HepG2 (cell line): Measurements from ENCODE around the gene ETDC. TPM values are rescaled to one million over a fixed set of nuclear protein-coding genes. Genes with fewer than 3 reads are reported as not detected.

ENCODE experiments used
- ATAC-seq: fragments of 200-7000 bp; cut with Tn5 transposase; 3 replicates; pipeline ENCODE4 v1.9.1; 2020; ENCODE audit warnings: mild to moderate bottlenecking, moderate library complexity
- BruUV-seq: library from RNA; stranded (reverse); fragments of 400-500 nt; replicated peaks from 2 replicates; lab custom pipeline; 2021; lab: Mats Ljungman, UMichigan
- CTCF ChIA-PET: fragments of 300-600 bp; formaldehyde crosslinking; extraction: SDS; loops from one replicate; lab custom pipeline; 2021; ENCODE audit warnings: low total read pairs, inconsistent platforms, low intra/inter-chr PET ratio; lab: Yijun Ruan, JAX
- POLR2A ChIA-PET: fragments of 350-600 bp; sonication (Branson Sonifier 250); formaldehyde crosslinking; loops from one replicate; lab custom pipeline; 2020; ENCODE audit warnings: antibody characterized with exemption, inconsistent platforms; lab: Yijun Ruan, JAX
- DNase-seq: peaks from one replicate; pipeline ENCODE4 v3.0.0-alpha.2; 2015; ENCODE audit warnings: low spot score
- FAIRE-seq: peaks from 3 replicates; lab custom pipeline; 2011; peaks lifted over from hg19 to GRCh38; lab: Jason Lieb, UNC
- H2AFZ ChIP-seq: one replicate; pipeline ENCODE4 v1.6.1; 2011; ENCODE audit warnings: low read length, inconsistent platforms
- H3K27ac ChIP-seq: fragments of 300-600 bp; 3 replicates; pipeline ENCODE4 v1.8.0; 2011; ENCODE audit warnings: mixed run types, mild to moderate bottlenecking, mixed read lengths, low read length, inconsistent platforms; ENCODE audit not compliant: insufficient read depth; ENCODE audit errors: extremely low read length
- H3K27me3 ChIP-seq, 2 experiments: fragments of 200-600 bp in 1 of 2; 2 replicates in 1 of 2; 3 replicates in 1 of 2; pipeline versions ENCODE4 v1.6.0 to v1.8.0; 2011; ENCODE audit warnings: low read length in 2 of 2, mild to moderate bottlenecking in 2 of 2, moderate library complexity in 2 of 2, inconsistent platforms in 1 of 2; ENCODE audit not compliant: insufficient read depth in 2 of 2, control insufficient read depth in 1 of 2
- H3K36me3 ChIP-seq, 2 experiments: fragments of 200-600 bp in 1 of 2; replicated peaks in 1 of 2; 2 replicates in 1 of 2; 3 replicates in 1 of 2; pipeline versions ENCODE4 v1.5.1 to v1.8.0; 2011; ENCODE audit warnings: low read length in 2 of 2, inconsistent platforms in 1 of 2; ENCODE audit not compliant: insufficient read depth in 2 of 2, control insufficient read depth in 1 of 2
- H3K4me1 ChIP-seq: 2 replicates; pipeline ENCODE4 v1.5.1; 2012; ENCODE audit warnings: low read length, inconsistent platforms; ENCODE audit not compliant: insufficient read depth
- H3K4me2 ChIP-seq: 2 replicates; pipeline ENCODE4 v1.6.0; 2011; ENCODE audit warnings: low read depth, low read length, inconsistent platforms
- H3K4me3 ChIP-seq, 3 experiments: fragments of 200-600 bp in 1 of 3; sonication (generic), shearing (Covaris generic) in 1 of 3; replicated peaks in 1 of 3; 2 replicates each; pipeline ENCODE4 v1.5.1; 2011 to 2016; ENCODE audit warnings: low read length in 3 of 3, inconsistent platforms in 2 of 3, low read depth in 2 of 3, mild to moderate bottlenecking in 2 of 3, control low read depth in 1 of 3, mixed read lengths in 1 of 3; ENCODE audit not compliant: insufficient read depth in 1 of 3
- H3K79me2 ChIP-seq: one replicate; pipeline ENCODE4 v1.6.1; 2011; ENCODE audit warnings: low read length, inconsistent platforms; ENCODE audit not compliant: insufficient read depth
- H3K9ac ChIP-seq: 2 replicates; pipeline ENCODE4 v1.6.0; 2011; ENCODE audit warnings: mild to moderate bottlenecking, low read depth, low read length, inconsistent platforms; ENCODE audit not compliant: insufficient read depth
- H3K9me3 ChIP-seq: 2 replicates; pipeline ENCODE4 v1.5.1; 2012; ENCODE audit warnings: mild to moderate bottlenecking, low read length
- H4K20me1 ChIP-seq: 2 replicates; pipeline ENCODE4 v1.6.0; 2011; ENCODE audit warnings: inconsistent platforms, mild to moderate bottlenecking, low read length, moderate library complexity; ENCODE audit not compliant: insufficient read depth
- CEBPB ChIP-seq: IDR thresholded peaks from 2 replicates; pipeline ENCODE4 v1.6.1; 2011; ENCODE audit warnings: low read depth, low read length, improper control_type of control experiment, borderline replicate concordance
- DMAP1 ChIP-seq: IDR thresholded peaks from 2 replicates; pipeline ENCODE4 v1.6.1; 2016
- HOXA9 ChIP-seq: sonication (generic); formaldehyde crosslinking; IDR thresholded peaks from 2 replicates; pipeline ENCODE4 v1.8.1; 2022; ENCODE audit warnings: missing genetic modification reagents, mild to moderate bottlenecking, moderate library complexity, borderline replicate concordance
- MEIS1 ChIP-seq: sonication (generic); formaldehyde crosslinking; IDR thresholded peaks from 2 replicates; pipeline ENCODE4 v1.9.0; 2021; ENCODE audit warnings: mild to moderate bottlenecking, missing genetic modification reagents, moderate library complexity, borderline replicate concordance
- ZHX1 ChIP-seq: sonication (generic); formaldehyde crosslinking; IDR thresholded peaks from 2 replicates; pipeline ENCODE4 v1.8.1; 2022; ENCODE audit warnings: low read depth, mild to moderate bottlenecking, missing genetic modification reagents
- ZNF576 ChIP-seq: sonication (generic); formaldehyde crosslinking; IDR thresholded peaks from 2 replicates; pipeline ENCODE4 v1.4.0; 2020; ENCODE audit warnings: mild to moderate bottlenecking, missing genetic modification reagents
- ZNF850 ChIP-seq: sonication (generic); formaldehyde crosslinking; conservative IDR thresholded peaks from 2 replicates; pipeline ENCODE4 v1.9.0; 2021; ENCODE audit warnings: mild to moderate bottlenecking, missing genetic modification reagents
- WGBS: methylation state at CpG from one replicate; pipeline ENCODE4 v1.1.6; 2017; ENCODE audit warnings: low lambda C conversion rate; 5-methylcytosine and 5-hydroxymethylcytosine counted together
- in situ Hi-C: cut with HindIII; loops from 2 replicates; pipeline ENCODE4 v1.10.0; 2017; ENCODE audit warnings: low pct_unique_long_range_greater_than_20kb; ENCODE audit not compliant: extremely low pct_ligation_motif_present
- intact Hi-C: fragments of 100-400 bp; cut with micrococcal nuclease; formaldehyde crosslinking; loops from one replicate; pipeline ENCODE4 v1.10.0; 2022; ENCODE audit not compliant: unreplicated experiment
- polyA plus RNA-seq, 8 experiments: library from polyadenylated mRNA; depleted of rRNA in 3 of 8; stranded (reverse) in 7 of 8; unstranded in 1 of 8; fragments of >200 nt; fragmentation: Illumina TruSeq in 4 of 8; extraction: Trizol in 4 of 8; gene quantifications; 2 replicates each; pipeline versions ENCODE4 v1.2.1 to v1.2.3, GENCODE V29; 2011 to 2016; ENCODE audit warnings: low read depth in 4 of 8, missing spikeins in 1 of 8, mixed read lengths in 1 of 8; ENCODE audit not compliant: insufficient read depth in 1 of 8
- total RNA-seq, 5 experiments: library from RNA; depleted of rRNA; stranded (reverse); fragments of >200 nt; fragmentation: Illumina TruSeq; extraction: Trizol; gene quantifications; 2 replicates each; pipeline ENCODE4 v1.2.3, GENCODE V29; 2016; ENCODE audit warnings: low read depth in 1 of 5
- TF ChIP-seq, protein P1 (sequence below): IDR thresholded peaks from 2 replicates; pipeline ENCODE4 v1.6.1; 2016
- TF ChIP-seq, protein P2 (sequence below): sonication (generic); formaldehyde crosslinking; IDR thresholded peaks from 2 replicates; pipeline ENCODE4 v1.5.1; 2020; ENCODE audit warnings: missing genetic modification reagents, mild to moderate bottlenecking, borderline replicate concordance
- TF ChIP-seq, protein P3 (sequence below): sonication (generic); formaldehyde crosslinking; IDR thresholded peaks from 2 replicates; pipeline ENCODE4 v1.5.0; 2020; ENCODE audit warnings: missing genetic modification reagents, mild to moderate bottlenecking, borderline replicate concordance

Gene ETDC
- total and polyA plus RNA-seq, 2 of the 13 experiments (the other 11 are each of a cell fraction or from before 2014, with no cell fraction given) = not detected

GRCh38 chrX:135346975-135347374, 37.7 kb downstream of the ETDC start:
- CTCF ChIA-PET = no interaction called here

GRCh38 chrX:135347381-135348016, 38.2 kb downstream of the ETDC start:
- ChIA-PET POLR2A (no interaction called here), CTCF (no interaction called here)
- Histone ChIP-seq H3K4me1 (peaks cover 11% of the 10 kb centered on the region), H3K9me3 (no peaks in the 10 kb centered on the region), H2AFZ (no peak overlapping the region), H3K79me2 (peaks cover 8% of the 10 kb centered on the region), H3K36me3 (no peaks in the 10 kb centered on the region; a peak in 3 of 5 replicates), H3K9ac (no peak overlapping the region), H3K4me2 (no peak overlapping the region), H4K20me1 (peaks cover 1% of the 10 kb centered on the region; the same call in 1 of the 2 replicates), H3K4me3 (no peak overlapping the region), H3K27ac (no peak overlapping the region), H3K27me3 (no peaks in the 10 kb centered on the region; a peak in 1 of 5 replicates)
- FAIRE-seq (no peak), DNase-seq (no peak), ATAC-seq (no peak)
- in situ Hi-C loops = no loop called here
- TF ChIP-seq, protein P1, sequence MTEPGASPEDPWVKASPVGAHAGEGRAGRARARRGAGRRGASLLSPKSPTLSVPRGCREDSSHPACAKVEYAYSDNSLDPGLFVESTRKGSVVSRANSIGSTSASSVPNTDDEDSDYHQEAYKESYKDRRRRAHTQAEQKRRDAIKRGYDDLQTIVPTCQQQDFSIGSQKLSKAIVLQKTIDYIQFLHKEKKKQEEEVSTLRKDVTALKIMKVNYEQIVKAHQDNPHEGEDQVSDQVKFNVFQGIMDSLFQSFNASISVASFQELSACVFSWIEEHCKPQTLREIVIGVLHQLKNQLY (CRISPR knock-in tag) = no peak
- no peak for TF ChIP-seq HOXA9 (CRISPR knock-in tag)
- TF ChIP-seq MEIS1 (CRISPR knock-in tag) = no peak
- no peak for TF ChIP-seq ZHX1
- TF ChIP-seq, protein P2, sequence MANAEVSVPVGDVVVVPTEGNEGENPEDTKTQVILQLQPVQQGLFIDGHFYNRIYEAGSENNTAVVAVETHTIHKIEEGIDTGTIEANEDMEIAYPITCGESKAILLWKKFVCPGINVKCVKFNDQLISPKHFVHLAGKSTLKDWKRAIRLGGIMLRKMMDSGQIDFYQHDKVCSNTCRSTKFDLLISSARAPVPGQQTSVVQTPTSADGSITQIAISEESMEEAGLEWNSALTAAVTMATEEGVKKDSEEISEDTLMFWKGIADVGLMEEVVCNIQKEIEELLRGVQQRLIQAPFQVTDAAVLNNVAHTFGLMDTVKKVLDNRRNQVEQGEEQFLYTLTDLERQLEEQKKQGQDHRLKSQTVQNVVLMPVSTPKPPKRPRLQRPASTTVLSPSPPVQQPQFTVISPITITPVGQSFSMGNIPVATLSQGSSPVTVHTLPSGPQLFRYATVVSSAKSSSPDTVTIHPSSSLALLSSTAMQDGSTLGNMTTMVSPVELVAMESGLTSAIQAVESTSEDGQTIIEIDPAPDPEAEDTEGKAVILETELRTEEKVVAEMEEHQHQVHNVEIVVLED (CRISPR knock-in tag) = no peak
- no peak for TF ChIP-seq ZNF850 (CRISPR knock-in tag)
- intact Hi-C loops = no loop called here
- no TSS peak for BruUV-seq

More at GRCh38 chrX:135346975-135347374, 37.7 kb downstream of the ETDC start:
- FAIRE-seq = no peak
- in situ Hi-C loops = no loop called here
- peaks cover 2% of the 10 kb centered on the region; the same call in 1 of the 2 replicates for H4K20me1 ChIP-seq
- H3K9ac ChIP-seq = no peak overlapping the region
- BruUV-seq = no TSS peak
- peaks cover 12% of the 10 kb centered on the region for H3K79me2 ChIP-seq
- intact Hi-C loops = no loop called here
- DNase-seq = no peak
- no peak for ATAC-seq
- no peaks in the 10 kb centered on the region; a peak in 1 of 5 replicates for H3K27me3 ChIP-seq
- 89% methylated on average over 3 of the region's 6 CpGs for WGBS
- H2AFZ ChIP-seq = no peak overlapping the region
- H3K4me1 ChIP-seq = peaks cover 14% of the 10 kb centered on the region
- POLR2A ChIA-PET = no interaction called here
- H3K36me3 ChIP-seq = no peaks in the 10 kb centered on the region; a peak in 3 of 5 replicates
- no peak overlapping the region for H3K4me3 ChIP-seq
- TF ChIP-seq, protein P3, sequence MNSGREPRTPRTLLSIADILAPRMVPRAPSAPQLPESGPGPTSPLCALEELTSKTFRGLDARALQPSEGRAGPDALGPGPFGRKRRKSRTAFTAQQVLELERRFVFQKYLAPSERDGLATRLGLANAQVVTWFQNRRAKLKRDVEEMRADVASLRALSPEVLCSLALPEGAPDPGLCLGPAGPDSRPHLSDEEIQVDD (CRISPR knock-in tag) = no peak
- no peak for TF ChIP-seq ZNF576
- TF ChIP-seq DMAP1 = no peak
- peak; percentile 3; the same call in 1 of the 2 replicates for TF ChIP-seq CEBPB
- no peak overlapping the region for H3K4me2 ChIP-seq
- no peak overlapping the region for H3K27ac ChIP-seq
- H3K9me3 ChIP-seq = no peaks in the 10 kb centered on the region
